Kidney (tissue), 14 donors: ENCODE measurements around the gene PNISR. TPM values are rescaled to one million over a fixed set of nuclear protein-coding genes. Genes with fewer than 3 reads are reported as not detected.

Source experiments
- DNase-seq, 5 donors: peaks; one replicate each; pipeline ENCODE4 v3.0.0-alpha.2; 2013 to 2020
- FAIRE-seq: peaks from 2 replicates; lab custom pipeline; 2012; peaks lifted over from hg19 to GRCh38; lab: Jason Lieb, UNC
- H3K27ac ChIP-seq, 2 donors: one replicate each; pipeline ENCODE4 v1.7.0; 2013; ENCODE audit warnings: low read depth in 2 of 2, low read length in 2 of 2, inconsistent platforms in 1 of 2
- H3K27me3 ChIP-seq: one replicate; pipeline ENCODE4 v1.7.1; 2013; ENCODE audit warnings: low read length, inconsistent platforms; ENCODE audit not compliant: control insufficient read depth, insufficient read depth
- H3K36me3 ChIP-seq, 3 donors: one replicate each; pipeline versions ENCODE4 v1.7.0 to v1.7.1; 2013; ENCODE audit warnings: low read length in 3 of 3, control low read depth in 1 of 3, inconsistent platforms in 1 of 3; ENCODE audit not compliant: insufficient read depth in 3 of 3, control insufficient read depth in 2 of 3
- H3K4me1 ChIP-seq, 3 donors: one replicate each; pipeline versions ENCODE4 v1.7.0 to v1.7.1; 2013; ENCODE audit warnings: low read length in 3 of 3, inconsistent platforms in 1 of 3, low read depth in 1 of 3; ENCODE audit not compliant: control insufficient read depth in 2 of 3, insufficient read depth in 2 of 3
- H3K4me3 ChIP-seq, 3 donors: one replicate each; pipeline versions ENCODE4 v1.7.0 to v1.8.1; 2013; ENCODE audit warnings: low read length in 3 of 3, control low read depth in 1 of 3, inconsistent platforms in 1 of 3
- H3K9ac ChIP-seq, 3 donors: one replicate each; pipeline versions ENCODE4 v1.7.0 to v1.7.1; 2013; ENCODE audit warnings: low read length in 3 of 3, control low read depth in 1 of 3, inconsistent platforms in 1 of 3
- H3K9me3 ChIP-seq, 3 donors: one replicate each; pipeline versions ENCODE4 v1.7.0 to v1.7.1; 2013; ENCODE audit warnings: low read length in 3 of 3, control low read depth in 1 of 3, inconsistent platforms in 1 of 3; ENCODE audit not compliant: control insufficient read depth in 2 of 3, insufficient read depth in 1 of 3
- intact Hi-C: fragments of 100-400 bp; cut with DNase I; formaldehyde crosslinking; loops from one replicate; pipeline ENCODE4 v1.11.1; 2022
- polyA plus RNA-seq: library from polyadenylated mRNA; stranded (reverse); fragments of 350-450 nt; fragmentation: Illumina TruSeq; extraction: RNeasy Lipid Tissue Mini Kit (QIAGEN cat#74804); gene quantifications from one replicate; pipeline ENCODE4 v1.2.3, GENCODE V29; 2014; ENCODE audit warnings: low read depth, low replicate concordance; ENCODE audit not compliant: insufficient read depth
- total RNA-seq: library from RNA; stranded (reverse); fragmentation: NEBNext Ultra II Directional; extraction: Animal tissue kit (Norgen Biotek cat#: 25700); gene quantifications from one replicate; pipeline ENCODE4 v1.2.1, GENCODE V29; 2021
- TF ChIP-seq, protein P1 (sequence below): IDR thresholded peaks from 3 replicates; pipeline ENCODE4 v1.5.1; 2012; ENCODE audit warnings: mild to moderate bottlenecking, moderate library complexity, borderline replicate concordance; ENCODE audit not compliant: insufficient read depth; ENCODE audit errors: extremely low read depth
- donor health status: control.
- donor health status: control.
- donor health status: control.
- donor health status: control.
- donor health status: control.
- donor health status: DM: yes; HTN: yes; CAD: no.
- donor health status: Normal renal cell carcinoma (clear cell type).

Gene PNISR
- total and polyA plus RNA-seq, 2 donors from 2014 or later: 69.8 to 97.1 TPM

DNA sequence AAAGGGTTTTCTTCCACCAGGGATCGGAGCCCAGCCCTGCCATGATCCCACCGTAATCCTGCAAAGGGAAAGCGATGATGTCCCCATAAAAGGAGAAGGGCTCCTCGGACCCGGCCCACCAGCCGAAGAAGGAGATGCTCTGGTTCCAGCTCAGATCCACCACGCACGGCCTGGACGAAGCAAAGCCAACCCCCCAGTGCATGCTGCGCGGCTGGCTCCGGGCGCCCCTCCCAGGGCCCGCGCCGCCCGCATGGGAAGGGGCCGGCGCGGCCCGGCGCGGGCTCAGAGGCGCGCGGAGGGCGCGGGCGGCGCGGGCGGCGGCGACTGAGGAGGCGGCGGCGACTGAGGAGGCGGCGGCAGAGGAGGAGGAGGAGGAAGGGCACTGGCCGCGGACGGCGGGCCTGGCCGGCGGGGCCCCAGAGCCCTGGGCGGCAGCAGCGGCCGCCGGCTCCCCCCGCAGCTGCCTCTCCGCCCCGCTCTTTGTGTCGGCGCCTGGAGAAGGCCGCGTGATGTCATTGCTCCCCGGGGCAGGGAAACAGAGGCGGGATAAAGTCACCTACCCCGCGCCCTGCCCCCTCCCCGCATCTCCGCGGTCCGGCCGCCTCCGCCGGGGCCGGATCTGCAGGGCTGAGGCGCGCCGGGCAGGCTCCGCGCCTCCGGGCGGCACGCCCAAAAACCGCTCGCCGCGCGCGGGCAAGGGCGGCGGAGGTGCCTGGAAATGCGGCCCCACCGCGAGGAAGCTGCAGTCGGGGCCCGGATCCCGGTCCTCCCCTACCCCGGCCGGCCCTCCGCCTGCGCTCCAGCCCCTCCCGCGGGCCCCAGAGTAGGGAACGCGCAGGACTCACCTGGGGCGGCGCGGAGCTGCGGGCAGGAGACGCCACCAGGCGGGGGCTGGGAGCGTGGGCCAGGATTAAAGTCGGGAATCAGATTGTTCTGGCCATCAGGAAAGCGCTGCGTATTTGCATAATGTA lies 75.7 kb downstream of the PNISR start, which contains the start of gene FAXC:
Gene FAXC, minus strand, starts transcription at position 504 of the 971 bp plus-strand sequence. Its CDS starts 302 bp downstream, at position 202.
- Histone ChIP-seq H3K27ac (no peak within 1 kb of the TSS), H3K27me3 (no peaks in the 10 kb centered on the region), H3K4me3 (peak within 1 kb of the TSS; percentile 50 to 57 (median 51)), H3K4me1 (no peaks in the 10 kb centered on the region), H3K36me3 (no peaks in the 10 kb centered on the region), H3K9me3 (no peaks in the 10 kb centered on the region), H3K9ac (peak within 1 kb of the TSS in 1 of 3 donors; percentile 43)
- peak; percentile 62 to 77 (median 68) for DNase-seq
- no peak for FAIRE-seq
- intact Hi-C loops: no loop called here
- TF ChIP-seq, protein P1, sequence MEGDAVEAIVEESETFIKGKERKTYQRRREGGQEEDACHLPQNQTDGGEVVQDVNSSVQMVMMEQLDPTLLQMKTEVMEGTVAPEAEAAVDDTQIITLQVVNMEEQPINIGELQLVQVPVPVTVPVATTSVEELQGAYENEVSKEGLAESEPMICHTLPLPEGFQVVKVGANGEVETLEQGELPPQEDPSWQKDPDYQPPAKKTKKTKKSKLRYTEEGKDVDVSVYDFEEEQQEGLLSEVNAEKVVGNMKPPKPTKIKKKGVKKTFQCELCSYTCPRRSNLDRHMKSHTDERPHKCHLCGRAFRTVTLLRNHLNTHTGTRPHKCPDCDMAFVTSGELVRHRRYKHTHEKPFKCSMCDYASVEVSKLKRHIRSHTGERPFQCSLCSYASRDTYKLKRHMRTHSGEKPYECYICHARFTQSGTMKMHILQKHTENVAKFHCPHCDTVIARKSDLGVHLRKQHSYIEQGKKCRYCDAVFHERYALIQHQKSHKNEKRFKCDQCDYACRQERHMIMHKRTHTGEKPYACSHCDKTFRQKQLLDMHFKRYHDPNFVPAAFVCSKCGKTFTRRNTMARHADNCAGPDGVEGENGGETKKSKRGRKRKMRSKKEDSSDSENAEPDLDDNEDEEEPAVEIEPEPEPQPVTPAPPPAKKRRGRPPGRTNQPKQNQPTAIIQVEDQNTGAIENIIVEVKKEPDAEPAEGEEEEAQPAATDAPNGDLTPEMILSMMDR: peak; percentile 13

DNA sequence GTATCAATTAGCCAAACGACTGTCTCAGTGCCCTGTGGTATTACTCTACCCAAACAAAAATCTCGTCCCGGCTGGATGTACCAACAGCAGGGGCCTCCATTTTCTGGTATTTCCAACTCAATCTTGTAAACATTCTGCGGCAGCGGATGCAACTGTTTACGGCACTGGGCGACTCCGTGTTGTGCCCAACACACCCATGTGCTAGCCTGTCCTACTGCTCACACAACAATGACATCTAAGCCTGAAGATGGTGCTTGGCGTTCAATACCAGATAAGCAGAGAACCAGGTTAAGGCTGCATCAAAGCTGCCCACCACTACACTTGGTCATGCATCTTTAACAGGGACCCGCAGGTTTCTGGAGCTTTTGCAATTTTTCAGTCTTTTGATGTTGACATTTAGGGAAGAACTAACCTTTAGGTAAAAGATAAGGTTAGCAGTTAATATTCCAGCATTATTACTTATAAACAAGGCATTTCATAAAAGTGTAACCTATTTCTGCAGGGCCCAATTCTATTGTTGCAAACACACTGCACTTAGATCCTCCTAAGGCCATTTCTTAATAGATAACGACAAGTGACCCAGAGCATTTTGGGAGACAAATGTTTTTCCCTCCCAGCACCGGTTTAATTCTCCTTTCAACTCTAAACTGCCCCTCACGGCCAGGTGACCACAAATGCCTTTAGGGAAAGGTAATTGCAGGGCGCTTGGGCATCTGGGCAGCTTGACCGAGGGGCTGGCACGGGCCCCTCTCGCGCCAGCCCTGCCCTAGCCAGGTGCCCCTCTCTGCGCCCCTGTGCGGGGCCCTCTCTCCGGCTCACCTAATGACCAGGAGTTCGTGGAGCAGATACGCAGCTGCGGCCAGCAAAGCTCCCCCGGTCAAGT lies 76.6 kb downstream of the PNISR start:
- DNase-seq: peak in 2 of 5 donors; percentile 13 to 29
- intact Hi-C loops: no loop called here

More for the DNA sequence above, 76.6 kb downstream of the PNISR start:
- no peaks in the 10 kb centered on the region for H3K4me1 ChIP-seq
- H3K4me3 ChIP-seq: peak overlapping the region; percentile 47 to 52 (median 50)
- no peaks in the 10 kb centered on the region for H3K9me3 ChIP-seq
- no peak overlapping the region for H3K9ac ChIP-seq
- H3K27ac ChIP-seq: no peak overlapping the region
- no peaks in the 10 kb centered on the region for H3K36me3 ChIP-seq
- TF ChIP-seq, protein P1: no peak
- no peaks in the 10 kb centered on the region for H3K27me3 ChIP-seq
- FAIRE-seq: no peak

Other genes starting within 250 kb of the PNISR start
- 1.4 TPM for gene FAXC, start 75.6 kb downstream of the PNISR start, total RNA-seq
- gene FAXC, start 75.6 kb downstream of the PNISR start, polyA plus RNA-seq: 3.3 TPM
- 8.1 TPM for gene COQ3, start 31.1 kb downstream of the PNISR start, total RNA-seq
- gene COQ3, start 31.1 kb downstream of the PNISR start, polyA plus RNA-seq: 18.7 TPM
- gene USP45, start 90.1 kb upstream of the PNISR start, total RNA-seq: 13.8 TPM
- gene USP45, start 90.1 kb upstream of the PNISR start, polyA plus RNA-seq: 6.0 TPM
- 55.9 TPM for gene CCNC, start 143.4 kb upstream of the PNISR start, total RNA-seq
- gene CCNC, start 143.4 kb upstream of the PNISR start, polyA plus RNA-seq: 51.4 TPM
- gene PRDM13, start 181.5 kb upstream of the PNISR start, total RNA-seq: not detected
- gene PRDM13, start 181.5 kb upstream of the PNISR start, polyA plus RNA-seq: not detected